Pericardium fibroblast (primary cell): ENCODE measurements around the gene SEMA4B. TPM values are rescaled to one million over a fixed set of nuclear protein-coding genes. Genes with fewer than 3 reads are reported as not detected.

ENCODE experiments used
- total RNA-seq: library from RNA; depleted of rRNA; stranded (reverse); fragments of >200 nt; gene quantifications from 2 replicates; pipeline ENCODE4 v1.2.3, GENCODE V29; 2015

The SEMA4B gene
- 8.2 and 10.3 TPM in 2 replicates for total RNA-seq

GRCh38 chr15:90201130-90201943 is at the start of gene SEMA4B:
Gene SEMA4B, plus strand, starts transcription at chr15:90201330. Its CDS starts 249 bp downstream, at chr15:90201579.

GRCh38 chr15:90233387-90234095 is 32.4 kb downstream of the SEMA4B start, which contains the start of gene CIB1:
Gene CIB1, minus strand, starts transcription at chr15:90233941. Its CDS starts 56 bp downstream, at chr15:90233885.

GRCh38 chr15:90234096-90234988 is 33.2 kb downstream of the SEMA4B start, which contains the start of gene GDPGP1:
Gene GDPGP1, plus strand, starts transcription at chr15:90234209. Its CDS starts 6,700 bp downstream, at chr15:90240909.

GRCh38 chr15:90249203-90249863 is 48.2 kb downstream of the SEMA4B start, which contains the start of gene TTLL13:
Gene TTLL13, plus strand, starts transcription at chr15:90249556. Its CDS starts 1,075 bp downstream, at chr15:90250631.

GRCh38 chr15:90265271-90266060 is 64.3 kb downstream of the SEMA4B start, which contains the start of gene NGRN:
Gene NGRN, plus strand, starts transcription at chr15:90265672. Its CDS starts 41 bp downstream, at chr15:90265713.

Other genes starting within 250 kb of the SEMA4B start
- 5.8 and 8.3 TPM in 2 replicates for gene ZNF710, start 200.0 kb upstream of the SEMA4B start, total RNA-seq
- gene IDH2, start 98.9 kb upstream of the SEMA4B start, total RNA-seq = 46.3 and 56.2 TPM in 2 replicates
- gene CIB1, start 32.6 kb downstream of the SEMA4B start, total RNA-seq = 26.6 and 26.7 TPM in 2 replicates
- gene GDPGP1, start 32.9 kb downstream of the SEMA4B start, total RNA-seq = 1.8 and 7.9 TPM in 2 replicates
- gene TTLL13, start 48.2 kb downstream of the SEMA4B start, total RNA-seq = 0.23 TPM in 1 of 2 replicates, not detected in the other
- gene NGRN, start 64.3 kb downstream of the SEMA4B start, total RNA-seq = 66.9 and 68.1 TPM in 2 replicates
- 0.09 and 0.12 TPM in 2 replicates for gene ZNF774, start 151.0 kb downstream of the SEMA4B start, total RNA-seq
- gene IQGAP1, start 186.9 kb downstream of the SEMA4B start, total RNA-seq = 75.9 and 109 TPM in 2 replicates